GM12878 (cell line): ENCODE results near the gene MYCN.

Source experiments
- CBX5 ChIP-seq: sonication (generic); IDR thresholded peaks from 2 replicates; pipeline ENCODE4 v1.6.1; 2016; ENCODE audit warnings: low read depth, moderate library complexity, mild to moderate bottlenecking, inconsistent platforms
- CEBPB ChIP-seq, 2 experiments: fragments of 150-350 bp in 1 of 2; IDR thresholded peaks; 2 replicates each; pipeline ENCODE4 v1.6.1; 2012 to 2014; ENCODE audit warnings: low read depth in 2 of 2, low read length in 2 of 2, borderline replicate concordance in 1 of 2, inconsistent platforms in 1 of 2
- CTCF ChIP-seq, 3 experiments: IDR thresholded peaks in 2 of 3; conservative IDR thresholded peaks in 1 of 3; 2 replicates each; pipeline ENCODE4 v1.5.1; 2011; ENCODE audit warnings: low read depth in 3 of 3, low read length in 3 of 3, mild to moderate bottlenecking in 3 of 3, control low read depth in 2 of 3, moderate library complexity in 2 of 3, inconsistent platforms in 1 of 3, mixed read lengths in 1 of 3; ENCODE audit not compliant: control insufficient read depth in 2 of 3, insufficient read depth in 1 of 3; ENCODE audit errors: extremely low read depth in 1 of 3
- EZH2 ChIP-seq: IDR thresholded peaks from 2 replicates; pipeline ENCODE4 v1.6.1; 2012; ENCODE audit warnings: low read depth, mild to moderate bottlenecking, control low read depth, inconsistent platforms, low read length, borderline replicate concordance; ENCODE audit not compliant: control insufficient read depth
- IRF3 ChIP-seq: fragments of 450-650 bp; IDR thresholded peaks from 2 replicates; pipeline ENCODE4 v1.6.1; 2014; ENCODE audit warnings: mild to moderate bottlenecking
- MAX ChIP-seq: IDR thresholded peaks from 2 replicates; pipeline ENCODE4 v1.6.1; 2012; ENCODE audit warnings: low read depth, low read length, improper control_type of control experiment
- NFIC ChIP-seq: IDR thresholded peaks from 2 replicates; pipeline ENCODE4 v1.6.1; 2012; ENCODE audit warnings: low read depth, mild to moderate bottlenecking, inconsistent platforms, low read length, moderate library complexity
- NFYB ChIP-seq: IDR thresholded peaks from 2 replicates; pipeline ENCODE4 v1.6.1; 2011; ENCODE audit warnings: low read depth, mild to moderate bottlenecking, low read length, improper control_type of control experiment, moderate library complexity; ENCODE audit not compliant: insufficient read depth
- POLR2AphosphoS5 ChIP-seq: IDR thresholded peaks from 2 replicates; pipeline ENCODE4 v1.6.1; 2011; ENCODE audit warnings: mild to moderate bottlenecking, low read length, inconsistent platforms
- POU2F2 ChIP-seq: IDR thresholded peaks from 3 replicates; pipeline ENCODE4 v1.6.1; 2011; ENCODE audit warnings: low read depth, mild to moderate bottlenecking, low read length, borderline replicate concordance
- RUNX3 ChIP-seq: IDR thresholded peaks from 2 replicates; pipeline ENCODE4 v1.6.1; 2012; ENCODE audit warnings: low read length, inconsistent platforms
- SMAD1 ChIP-seq: fragments of 450-650 bp; IDR thresholded peaks from 2 replicates; pipeline ENCODE4 v1.6.1; 2018; ENCODE audit warnings: mild to moderate bottlenecking, low read depth; ENCODE audit not compliant: partially characterized antibody

GRCh38 chr2:15964936-15965563 lies 24.7 kb downstream of the MYCN start:
- TF ChIP-seq NFIC (no peak), SMAD1 (no peak), NFYB (no peak), CEBPB (IDR thresholded peaks at IDR 0.05; ENCODE audit: borderline replicate concordance in 1 of 2, low read depth in 2 of 2, low read length in 2 of 2) (no peak), MAX (no peak), CTCF (IDR thresholded peaks at IDR 0.05 in 2 of 3, conservative IDR thresholded peaks at IDR 0.05 in 1 of 3; ENCODE audit: control insufficient read depth in 2 of 3, extremely low read depth in 1 of 3, insufficient read depth in 1 of 3, low read depth in 3 of 3, low read length in 3 of 3) (no peak), EZH2 (no peak), POLR2AphosphoS5 (no peak), RUNX3 (no peak), POU2F2 (no peak), IRF3 (no peak), CBX5 (no peak)
